ENCODE data around the gene CARD19.

Gene CARD19

DNA sequence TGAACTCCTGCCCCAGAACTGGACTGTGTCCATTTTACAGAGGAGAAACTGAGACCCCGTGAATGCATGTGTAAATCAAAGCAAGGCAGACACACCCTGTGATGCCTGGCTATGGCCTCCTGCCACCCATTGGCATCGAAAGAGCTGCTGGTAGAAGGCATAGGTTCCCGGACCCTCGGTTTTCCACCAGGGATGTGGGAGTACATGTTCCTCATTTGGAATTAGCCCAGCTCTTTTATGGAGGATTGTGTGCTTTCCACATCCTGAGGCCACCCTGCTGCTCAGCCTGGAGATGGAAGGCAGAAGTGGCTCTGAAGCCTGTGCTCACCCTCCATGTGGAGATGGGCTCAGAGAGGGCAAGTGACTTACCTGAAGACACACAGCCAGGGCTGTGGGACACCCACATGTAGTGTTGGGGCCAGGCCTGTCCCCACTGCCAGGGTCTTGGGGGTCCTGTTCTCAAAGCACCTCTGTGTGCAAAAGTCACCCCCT, 34.7 kb upstream of the CARD19 start:
- intact Hi-C loops (cut with DNase I): no loop called here
- no peak for DNase-seq

DNA sequence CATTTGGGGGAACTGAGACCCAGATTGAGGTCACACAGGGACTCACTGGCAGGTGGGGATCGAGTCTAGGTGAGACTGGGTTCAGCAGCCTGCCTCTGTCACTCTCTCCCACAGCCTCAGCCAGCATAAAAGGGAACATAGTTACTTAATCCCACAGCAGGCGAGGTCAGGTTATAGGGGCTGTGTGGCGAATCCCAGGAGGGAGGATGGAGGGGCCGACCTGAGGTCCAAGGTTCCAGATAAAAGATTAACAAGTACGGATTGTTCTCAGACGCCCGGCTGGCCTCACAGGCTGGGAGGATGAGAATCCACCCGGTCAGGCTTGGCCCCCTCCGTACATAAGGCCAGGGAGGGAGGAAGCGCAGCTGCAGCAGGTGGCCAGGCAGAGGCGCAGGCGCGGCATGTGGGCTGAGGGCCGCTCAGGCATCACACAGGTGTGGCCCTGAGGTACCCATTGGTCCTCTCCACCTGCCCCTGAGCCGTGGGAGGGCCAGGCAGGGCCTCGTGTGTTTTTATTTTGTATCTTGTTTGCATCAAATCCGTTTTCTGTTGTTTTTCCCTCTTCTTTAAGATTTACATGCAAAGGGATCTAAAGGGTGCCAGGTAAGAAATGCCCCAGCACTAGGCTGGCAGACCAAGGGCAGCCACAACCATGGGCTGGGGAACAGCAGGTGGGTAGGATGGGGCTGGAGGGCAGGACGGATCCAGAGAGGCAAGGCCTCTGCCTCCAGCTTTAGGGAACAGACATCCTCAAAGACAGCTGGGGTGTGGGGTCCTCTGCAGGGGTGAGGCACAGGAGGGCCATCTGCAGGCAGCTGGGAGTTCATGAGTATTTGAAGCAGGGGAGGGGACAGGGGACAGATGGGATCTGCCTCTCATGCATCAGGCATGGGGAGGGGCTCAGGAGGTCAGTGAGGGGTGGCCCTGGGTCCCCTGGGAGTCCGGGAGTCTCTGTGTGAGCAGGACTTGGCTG, 33.9 kb upstream of the CARD19 start:
- intact Hi-C loops (cut with DNase I): no loop called here
- DNase-seq: no peak

DNA sequence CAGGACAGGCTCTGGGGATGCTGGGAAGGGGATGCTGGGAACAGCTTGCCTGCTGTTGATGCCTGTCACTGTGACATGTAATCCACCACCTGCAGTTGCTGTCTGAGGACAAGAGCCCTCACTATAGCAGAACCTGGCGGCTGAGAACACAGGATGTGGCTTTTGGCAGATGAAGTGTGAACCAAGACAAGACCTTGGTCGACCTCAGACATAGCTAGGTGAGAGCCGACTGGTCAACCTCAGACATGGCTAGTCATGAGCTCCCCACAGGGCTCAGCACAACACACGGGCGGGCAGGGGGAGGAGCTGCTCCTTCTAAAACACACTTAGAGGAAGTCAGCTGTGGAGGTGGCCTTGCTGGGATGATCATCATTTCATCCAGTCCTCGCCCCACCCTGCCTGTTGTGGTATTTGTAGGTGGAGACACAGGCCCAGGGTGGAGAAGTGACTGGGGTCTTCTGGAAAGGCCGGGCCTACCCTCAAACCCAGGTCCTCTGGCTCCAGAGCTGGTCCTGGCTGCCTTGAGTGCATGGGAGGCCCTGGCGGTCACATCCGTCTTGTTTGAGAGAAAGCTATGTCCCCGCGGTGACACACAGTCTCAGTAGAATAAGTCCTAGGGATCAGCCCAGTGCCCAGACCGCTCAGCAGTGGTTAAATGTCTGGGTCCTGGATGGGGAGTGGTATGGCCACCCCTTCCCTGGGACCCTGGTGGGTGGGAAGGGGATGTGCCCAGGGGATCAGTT, 31.5 kb upstream of the CARD19 start:
- intact Hi-C loops (cut with DNase I): no loop called here
- DNase-seq: peak in 5 of 42 donors; percentile 23 to 49 (median 39)

DNA sequence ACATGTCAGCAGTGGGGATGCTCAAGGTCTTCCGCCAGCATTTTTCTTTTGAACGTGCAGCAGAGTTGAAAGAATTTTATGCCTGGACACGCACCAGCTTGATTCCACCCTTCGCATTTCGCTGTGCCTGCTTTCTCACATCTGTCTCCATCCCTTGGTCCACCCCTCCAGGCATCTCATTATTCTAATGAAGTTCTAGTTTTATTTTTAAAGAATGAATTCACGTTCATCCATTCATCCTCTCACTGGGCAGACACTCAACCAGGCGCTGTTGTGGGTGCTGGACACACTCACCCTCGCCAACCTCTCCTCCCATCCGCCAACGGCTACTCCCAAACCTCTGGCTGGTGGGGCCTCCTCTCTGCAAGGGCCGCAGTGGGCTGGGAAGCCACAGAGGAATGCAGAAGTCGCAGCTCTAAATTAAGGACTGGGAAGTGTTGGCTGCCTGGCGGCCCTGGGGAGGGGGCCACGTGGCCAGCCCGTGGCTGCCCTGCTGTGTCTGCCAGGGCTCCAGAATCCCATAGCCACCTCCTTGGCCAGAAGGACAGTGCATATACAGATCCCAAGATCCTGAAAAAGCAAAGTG, 30.8 kb upstream of the CARD19 start:
- intact Hi-C loops (cut with DNase I): no loop called here
- DNase-seq: peak in 35 of 42 donors; percentile 16 to 71 (median 43)

DNA sequence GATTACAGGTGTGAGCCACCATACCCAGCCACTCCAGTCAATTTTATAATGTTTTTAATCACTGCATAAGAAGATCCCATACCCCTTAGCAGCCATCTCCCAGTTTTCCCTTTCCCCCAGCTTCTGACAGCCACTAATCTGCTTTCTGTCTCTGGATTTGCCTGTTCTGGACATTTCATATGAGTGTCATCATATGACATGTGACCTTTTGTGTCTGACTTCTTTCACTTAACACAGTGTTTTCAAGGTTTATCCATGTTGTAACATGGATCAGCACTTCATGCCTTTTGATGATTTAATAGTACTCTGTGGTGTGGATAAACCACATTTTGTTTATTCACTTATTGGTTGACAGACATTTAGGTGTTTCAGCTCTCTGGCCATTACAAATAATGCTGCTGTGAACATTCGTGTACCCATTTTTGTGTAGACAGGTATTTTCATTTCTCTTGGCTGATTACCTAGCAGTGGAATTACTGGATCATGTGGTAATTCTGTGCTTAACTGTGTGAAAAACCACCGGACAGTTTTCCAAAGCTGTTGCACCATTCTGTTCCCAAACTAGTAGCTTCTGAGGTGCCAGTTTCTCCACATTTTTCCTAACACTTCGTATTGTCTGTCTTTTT, 28.9 kb upstream of the CARD19 start:
- intact Hi-C loops (cut with DNase I): no loop called here
- DNase-seq: no peak

DNA sequence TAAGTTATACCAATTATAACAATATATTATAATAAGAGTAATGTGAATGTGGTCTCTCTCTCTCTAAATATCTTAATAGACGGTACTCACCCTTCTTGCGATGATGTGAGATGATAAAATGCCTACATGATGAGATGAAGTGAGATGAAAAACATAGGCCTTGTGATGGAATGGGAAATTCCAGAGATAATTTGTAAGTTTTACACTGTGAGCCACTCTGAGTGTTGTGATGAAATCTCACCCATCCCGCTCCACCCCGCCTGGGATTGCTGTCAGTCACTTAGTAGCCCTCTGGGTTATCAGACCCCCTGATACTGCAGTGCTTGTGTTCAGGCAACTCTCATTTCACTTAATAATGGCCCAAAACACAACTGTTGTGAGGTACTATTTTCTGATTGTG, 27.1 kb upstream of the CARD19 start:
- intact Hi-C loops (cut with DNase I): no loop called here
- DNase-seq: no peak

DNA sequence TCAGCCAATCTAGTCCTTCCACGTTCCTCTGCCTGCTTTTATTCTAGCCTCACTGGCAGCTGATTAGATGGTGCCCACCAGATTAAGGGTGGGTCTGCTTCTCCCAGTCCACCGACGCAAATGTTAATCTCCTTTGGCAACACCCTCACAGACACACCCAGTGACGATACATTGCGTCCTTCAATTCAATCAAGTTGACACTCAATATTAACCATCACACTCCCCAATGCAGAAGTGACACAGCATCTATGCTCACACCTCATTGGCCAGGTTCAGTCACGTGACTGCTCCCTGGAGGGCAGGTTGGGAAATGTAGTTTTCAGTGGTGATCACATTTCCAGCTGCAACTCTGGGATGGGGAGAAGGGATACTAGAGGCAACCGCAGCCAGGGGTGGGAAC, 24.6 kb upstream of the CARD19 start:
- intact Hi-C loops (cut with DNase I): no loop called here
- peak in 3 of 42 donors; percentile 21 to 51 (median 39) for DNase-seq

DNA sequence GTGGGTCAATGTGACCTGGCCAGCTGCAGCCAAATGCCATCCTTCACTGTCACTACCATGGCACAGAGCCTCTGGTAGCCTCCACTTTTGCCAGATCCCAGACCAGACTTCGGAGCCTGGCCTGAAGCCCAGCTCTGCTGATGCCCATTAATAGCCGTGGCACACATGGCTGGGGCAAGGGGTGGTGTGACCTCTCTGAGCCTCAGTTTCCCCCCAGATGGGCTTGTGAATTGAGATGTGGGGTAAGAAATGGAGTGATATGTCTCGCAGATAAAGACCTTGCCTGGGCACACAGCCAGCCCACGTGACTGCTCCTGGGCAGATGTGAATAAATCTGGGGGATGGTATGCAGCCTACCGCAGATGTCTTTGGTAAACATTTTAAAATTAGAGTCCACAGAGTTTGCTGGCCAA, 23.6 kb upstream of the CARD19 start:
- intact Hi-C loops (cut with DNase I): no loop called here
- no peak for DNase-seq

DNA sequence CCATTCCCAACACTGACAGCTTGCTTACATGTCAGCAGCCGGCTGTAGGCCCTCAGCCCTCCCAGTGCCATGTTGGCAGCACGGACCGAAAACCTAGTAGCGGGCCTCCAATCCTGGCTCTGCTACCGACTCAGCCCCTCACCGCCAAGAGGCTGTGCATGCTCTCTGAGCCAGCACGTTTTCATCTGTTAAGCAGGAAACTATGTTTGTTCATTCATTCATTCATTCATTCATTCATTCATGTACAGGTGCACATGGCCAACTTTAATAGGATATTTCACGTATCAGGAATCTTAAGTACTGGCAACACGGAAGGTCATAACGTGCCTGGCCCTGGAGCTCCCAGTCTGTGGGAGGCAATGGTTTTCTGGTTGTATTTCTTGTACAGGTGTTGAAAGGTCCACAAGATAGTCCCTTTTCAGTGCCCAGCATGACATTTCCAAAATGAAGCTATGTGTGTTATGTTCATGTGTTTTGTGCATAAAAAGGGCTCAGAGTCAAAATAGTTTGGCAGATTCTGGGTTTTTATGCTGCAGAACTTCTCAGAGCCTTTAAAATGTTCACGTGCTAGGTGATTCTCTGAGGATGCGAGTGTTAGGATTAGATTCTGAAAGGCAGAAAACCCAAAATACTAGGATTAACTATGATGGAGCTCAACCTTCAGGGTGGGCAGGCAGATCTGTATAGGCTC, 19.8 kb upstream of the CARD19 start:
- no peak for DNase-seq
- intact Hi-C loops (cut with DNase I): no loop called here

DNA sequence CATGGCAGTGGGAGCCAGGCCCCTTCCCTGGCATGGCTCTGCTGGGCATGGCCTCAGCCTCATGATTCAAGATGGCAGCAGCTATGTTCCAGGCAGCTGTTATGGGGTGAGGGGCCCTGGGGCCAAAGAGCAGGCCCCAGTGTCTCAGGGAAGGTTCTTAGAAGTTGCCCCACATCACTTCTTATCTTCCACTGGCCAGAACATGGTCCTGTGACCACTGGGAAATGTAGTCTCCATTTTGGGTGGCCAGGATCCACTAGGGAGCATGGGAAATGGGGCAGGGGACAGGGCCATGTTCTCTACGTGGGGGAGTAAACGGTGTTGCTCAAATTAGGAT, 19.3 kb upstream of the CARD19 start:
- intact Hi-C loops (cut with DNase I): no loop called here
- DNase-seq: no peak

DNA sequence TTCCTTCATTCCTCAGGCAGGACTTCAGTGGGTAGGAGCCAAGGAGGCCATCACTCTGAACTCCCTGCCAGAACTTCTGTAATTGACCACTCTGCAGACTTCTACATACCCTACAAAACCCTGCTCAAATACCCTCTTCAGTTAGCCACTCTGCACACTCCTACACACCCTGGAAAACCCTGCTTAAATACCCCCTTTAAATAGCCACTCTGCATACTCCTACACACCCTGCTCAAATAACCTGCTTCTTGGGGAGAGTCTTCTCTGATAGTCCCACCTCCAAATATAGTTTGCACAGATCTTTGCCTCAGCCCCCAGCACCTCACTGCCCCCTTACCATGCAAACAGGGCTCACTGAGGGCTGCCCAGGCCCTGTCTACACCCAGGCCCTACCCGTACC, 18.6 kb upstream of the CARD19 start:
- intact Hi-C loops (cut with DNase I): no loop called here
- no peak for DNase-seq

DNA sequence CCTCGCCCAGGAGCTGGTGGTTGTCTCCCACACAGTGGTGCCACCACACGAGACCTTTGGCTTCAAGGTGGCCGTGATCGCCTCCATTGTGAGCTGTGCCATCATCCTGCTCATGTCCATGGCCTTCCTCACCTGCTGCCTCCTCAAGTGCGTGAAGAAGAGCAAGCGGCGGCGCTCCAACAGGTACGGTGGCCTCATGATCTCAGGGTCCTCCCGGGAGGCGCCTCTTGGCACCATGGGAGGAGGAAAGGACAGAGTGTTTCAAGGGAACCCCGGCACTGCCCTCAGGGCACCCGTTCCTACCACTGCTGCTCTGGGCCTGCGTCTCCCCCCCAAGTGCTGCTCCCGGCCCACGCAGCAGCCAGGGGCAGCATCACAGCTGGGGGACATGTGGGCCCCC, 18.2 kb upstream of the CARD19 start:
- intact Hi-C loops (cut with DNase I): no loop called here
- DNase-seq: no peak

DNA sequence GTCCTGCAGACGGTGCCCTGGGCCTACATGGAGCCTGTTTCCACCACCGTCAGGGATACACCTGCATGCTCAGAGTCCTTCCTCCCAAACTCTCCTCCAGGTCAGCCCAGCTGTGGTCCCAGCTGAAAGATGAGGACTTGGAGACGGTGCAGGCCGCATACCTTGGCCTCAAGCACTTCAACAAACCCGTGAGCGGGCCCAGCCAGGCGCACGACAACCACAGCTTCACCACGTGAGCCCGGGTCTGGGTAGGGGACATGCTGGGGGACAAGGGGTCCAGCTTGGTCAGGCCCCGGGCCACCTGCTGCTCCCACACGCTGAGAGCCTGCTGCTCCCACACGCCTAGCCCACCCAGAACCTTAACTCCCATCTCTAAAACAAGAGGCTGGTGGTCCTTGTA, 16.6 kb upstream of the CARD19 start:
- peak in 1 of 42 donors; percentile 7 for DNase-seq
- intact Hi-C loops (cut with DNase I): no loop called here

DNA sequence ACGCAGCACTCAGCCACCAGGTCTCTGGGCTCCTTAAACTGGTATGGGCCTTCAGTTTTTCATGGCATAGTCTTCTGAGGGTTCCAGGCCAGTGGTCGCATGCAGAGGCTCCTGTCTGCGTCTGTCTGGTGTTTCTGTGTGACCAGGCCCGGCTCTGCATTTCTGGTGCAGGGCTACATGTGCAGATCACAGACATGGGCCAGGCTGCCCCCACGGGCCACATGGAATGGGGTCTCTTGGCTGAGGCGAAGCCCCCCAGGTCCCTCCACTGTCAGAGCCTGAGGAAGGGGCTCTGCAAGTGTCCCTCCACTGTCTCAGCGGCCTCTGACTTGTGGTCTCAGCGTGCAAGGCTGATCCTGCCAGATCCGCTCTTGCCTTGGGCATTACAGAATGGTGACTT, 15.6 kb upstream of the CARD19 start:
- DNase-seq: peak in 4 of 42 donors; percentile 9 to 24 (median 10)
- intact Hi-C loops (cut with DNase I): loop anchor here (10.0 kb wide), 1 partner anchor 196 kb away; no protein-coding TSS in a partner anchor

DNA sequence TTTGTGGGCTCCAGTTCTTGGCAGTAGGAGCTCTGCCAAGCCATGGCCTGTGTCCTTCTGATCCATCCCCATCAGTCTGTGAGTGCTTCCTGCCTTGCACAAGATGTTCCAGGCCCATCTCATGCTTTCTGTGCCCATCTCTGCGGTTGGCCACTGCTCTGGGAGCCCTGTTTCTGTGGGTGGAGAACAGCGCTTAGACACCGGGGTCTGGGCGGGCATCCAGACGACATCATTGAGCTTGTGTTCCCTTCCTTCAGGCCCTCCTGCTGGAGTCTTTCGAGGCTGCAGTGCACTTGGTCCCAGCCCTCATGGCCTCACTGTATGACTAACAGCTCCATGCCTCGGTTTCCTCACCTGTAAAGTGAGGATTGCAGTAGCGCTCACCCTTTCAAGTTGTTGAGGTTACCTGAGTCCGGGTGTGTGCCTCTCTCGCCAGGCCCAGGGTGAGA, 14.9 kb upstream of the CARD19 start:
- intact Hi-C loops (cut with DNase I): loop anchor here (10.0 kb wide), 1 partner anchor 196 kb away; no protein-coding TSS in a partner anchor
- DNase-seq: peak in 10 of 42 donors; percentile 6 to 43 (median 30)

DNA sequence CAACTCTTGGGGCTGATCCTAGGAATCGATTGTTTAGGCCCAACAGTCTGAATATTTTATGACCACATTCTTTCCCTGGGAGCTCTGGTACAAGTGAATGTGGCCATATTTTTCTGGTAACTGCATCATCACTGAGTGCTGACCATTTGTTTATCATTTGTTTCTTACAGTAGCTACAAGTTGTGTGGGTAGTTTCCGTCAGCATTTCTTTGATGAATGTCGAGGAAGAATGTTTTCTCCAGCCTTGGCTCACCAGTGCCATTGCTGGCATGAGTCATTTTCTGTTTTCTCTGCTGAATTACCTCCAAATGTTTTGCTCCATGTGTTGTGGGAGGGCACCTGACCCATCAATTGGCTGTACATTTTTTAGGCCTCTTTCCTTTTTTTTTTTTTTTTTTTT, 14.1 kb upstream of the CARD19 start:
- DNase-seq: peak in 1 of 42 donors; percentile 3
- intact Hi-C loops (cut with DNase I): loop anchor here (10.0 kb wide), 1 partner anchor 197 kb away; no protein-coding TSS in a partner anchor

DNA sequence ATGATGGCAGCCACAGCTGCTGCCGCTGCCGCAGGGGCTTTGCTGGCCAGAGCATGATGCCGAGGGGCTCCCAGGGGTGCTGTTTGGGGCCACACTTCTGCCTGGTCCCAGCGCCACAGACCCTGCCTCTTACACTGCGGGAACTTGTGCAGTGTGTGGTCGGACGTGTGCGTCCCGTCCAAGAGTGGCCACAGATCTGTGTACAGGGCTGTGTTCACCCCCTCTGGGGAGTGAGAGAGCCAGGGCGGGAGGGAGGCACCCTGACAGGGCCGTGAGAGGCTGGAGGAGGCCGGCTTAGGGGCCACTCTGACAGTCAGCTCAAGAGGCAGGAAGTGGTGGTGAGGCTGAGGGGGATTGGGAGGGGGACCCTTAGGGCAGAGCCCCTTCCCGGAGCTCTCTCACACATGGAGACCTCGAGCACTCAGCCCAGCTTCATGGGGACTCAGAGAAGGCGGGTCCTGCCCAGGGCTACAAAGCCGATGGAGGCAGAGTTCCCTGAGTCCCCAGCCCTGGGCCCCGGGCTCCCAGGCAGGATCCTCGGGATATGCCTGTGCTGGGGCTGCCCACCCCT, 13.1 kb upstream of the CARD19 start:
- intact Hi-C loops (cut with DNase I): loop anchor here (10.0 kb wide), 1 partner anchor 198 kb away; no protein-coding TSS in a partner anchor
- peak in 8 of 42 donors; percentile 2 to 28 (median 10) for DNase-seq

Measured in head of caudate nucleus (tissue), 42 donors.